HG03066 (cell line): ENCODE measurements around the gene SSU72.

Source experiments
- ATAC-seq: cut with Tn5 transposase; IDR thresholded peaks from one replicate; pipeline ENCODE4 v1.9.1; 2021; ENCODE audit warnings: low read depth; ENCODE audit not compliant: unreplicated experiment

The SSU72 gene

DNA sequence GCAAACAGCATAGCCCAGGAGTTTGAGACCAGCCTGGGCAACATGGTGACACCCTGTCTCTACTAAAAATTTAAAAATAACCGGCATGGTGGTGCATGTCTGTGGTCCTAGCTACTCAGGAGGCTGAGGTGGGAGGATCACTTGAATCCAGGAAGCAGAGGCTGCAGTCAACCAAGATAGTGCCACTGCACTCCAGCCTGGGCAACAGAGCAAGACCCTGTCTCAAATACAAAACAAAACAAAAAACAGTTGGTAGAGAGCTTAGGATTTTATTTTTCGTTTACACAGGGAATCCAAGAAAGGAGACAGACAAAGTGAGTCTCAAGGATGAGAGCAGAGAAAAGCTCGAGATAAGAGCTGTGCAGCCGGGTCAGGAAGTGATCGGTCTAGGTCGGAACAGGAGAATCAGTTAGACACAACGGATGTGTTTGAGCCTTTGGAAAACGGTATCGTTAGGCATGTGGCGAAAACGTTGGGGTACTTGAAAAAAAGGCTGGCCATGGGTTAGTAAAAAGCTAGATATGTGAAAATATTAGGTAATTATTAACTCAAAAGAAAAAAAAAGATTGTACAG lies 38.9 kb upstream of the SSU72 start:
- no peak for ATAC-seq

DNA sequence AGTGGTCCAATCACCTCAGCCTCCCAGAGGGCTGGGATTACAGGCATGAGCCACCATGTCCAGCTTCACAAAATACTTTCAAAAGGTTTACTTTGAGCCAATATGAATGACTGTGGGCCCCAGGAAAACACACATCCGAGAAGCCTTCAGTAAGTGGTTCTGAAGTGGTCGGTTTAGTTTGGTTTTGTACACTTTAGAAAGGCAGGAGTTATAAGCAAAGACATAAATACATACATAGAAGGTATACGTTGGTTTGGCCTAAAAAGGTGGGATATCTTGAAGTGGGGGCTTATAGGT lies 37.4 kb upstream of the SSU72 start:
- no peak for ATAC-seq

DNA sequence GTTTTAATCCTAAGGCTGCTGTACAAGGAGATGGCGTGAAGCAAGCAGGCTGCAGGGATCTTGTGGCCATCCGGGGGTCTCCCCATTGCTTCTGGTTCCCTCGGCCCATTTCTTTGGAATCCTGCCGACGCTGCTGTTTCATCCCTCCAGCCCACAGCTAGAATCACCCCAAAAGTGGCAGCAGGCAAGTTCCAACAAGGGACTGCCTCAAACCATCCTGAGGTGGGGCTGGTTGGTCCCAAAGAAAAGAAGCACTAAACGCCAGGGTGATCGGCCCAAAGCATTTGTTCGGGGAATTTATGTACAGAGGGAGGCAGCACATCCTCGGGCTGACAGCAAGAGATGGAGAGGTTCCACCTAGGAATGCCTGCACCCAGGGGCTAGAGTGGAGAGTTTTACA lies 36.1 kb upstream of the SSU72 start:
- no peak for ATAC-seq

DNA sequence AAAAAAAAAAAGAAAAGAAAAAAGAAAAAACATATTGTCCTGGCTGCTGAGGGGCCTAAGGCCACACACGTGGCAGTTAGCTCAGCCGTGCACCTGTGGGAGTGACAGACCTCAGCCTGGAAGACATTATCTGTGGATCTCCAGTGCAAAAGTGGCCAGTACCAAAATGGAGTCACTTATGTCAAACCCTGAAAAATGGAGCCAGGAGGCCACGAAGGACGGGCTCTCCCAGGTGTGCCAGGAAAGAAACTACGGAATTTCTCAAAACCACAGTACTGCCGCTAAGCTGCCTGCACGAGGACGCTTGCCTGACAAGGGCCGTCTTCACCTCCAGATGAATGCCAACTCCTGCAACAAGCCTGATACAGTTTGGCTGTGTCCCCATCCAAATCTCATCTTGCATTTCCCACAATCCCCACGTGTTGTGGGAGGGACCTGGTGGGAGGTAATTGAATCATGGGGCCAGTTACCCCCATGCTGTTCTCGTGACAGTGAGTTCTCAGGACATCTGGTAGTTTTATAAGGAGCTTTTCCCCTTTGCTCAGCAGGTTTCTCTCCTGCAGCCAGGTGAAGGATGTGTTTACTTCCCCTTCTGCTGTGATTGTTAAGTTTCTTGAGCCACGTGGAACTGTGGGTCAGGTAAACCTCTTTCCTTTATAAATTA lies 35.3 kb upstream of the SSU72 start:
- ATAC-seq: no peak

DNA sequence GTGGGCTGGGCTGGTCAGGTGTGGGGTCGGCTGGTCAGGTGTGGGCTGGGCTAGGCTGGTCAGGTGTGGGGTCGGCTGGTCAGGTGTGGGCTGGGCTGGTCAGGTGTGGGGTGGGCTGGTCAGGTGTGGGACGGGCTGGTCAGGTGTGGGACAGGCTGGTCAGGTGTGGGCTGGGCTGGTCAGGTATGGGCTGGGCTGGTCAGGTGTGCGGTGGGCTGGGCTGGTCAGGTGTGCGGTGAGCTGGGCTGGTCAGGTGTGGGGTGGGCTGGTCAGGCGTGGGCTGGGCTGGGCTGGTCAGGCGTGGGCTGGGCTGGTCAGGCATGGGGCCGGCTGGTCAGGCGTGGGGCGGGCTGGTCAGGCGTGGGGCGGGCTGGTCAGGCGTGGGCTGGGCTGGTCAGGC lies 31.6 kb upstream of the SSU72 start:
- no peak for ATAC-seq

DNA sequence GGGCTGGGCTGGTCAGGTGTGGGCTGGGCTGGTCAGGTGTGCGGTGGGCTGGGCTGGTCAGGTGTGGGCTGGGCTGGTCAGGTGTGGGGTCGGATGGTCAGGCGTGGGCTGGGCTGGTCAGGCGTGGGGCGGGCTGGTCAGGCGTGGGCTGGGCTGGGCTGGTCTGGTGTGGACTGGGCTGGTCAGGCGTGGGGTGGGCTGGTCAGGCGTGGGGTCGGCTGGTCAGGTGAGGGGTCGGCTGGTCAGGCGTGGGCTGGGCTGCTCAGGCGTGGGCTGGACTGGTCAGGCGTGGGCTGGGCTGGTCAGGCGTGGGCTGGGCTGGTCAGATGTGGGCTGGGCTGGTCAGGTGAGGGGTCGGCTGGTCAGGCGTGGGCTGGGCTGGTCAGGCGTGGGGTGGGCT lies 31.1 kb upstream of the SSU72 start:
- no peak for ATAC-seq

DNA sequence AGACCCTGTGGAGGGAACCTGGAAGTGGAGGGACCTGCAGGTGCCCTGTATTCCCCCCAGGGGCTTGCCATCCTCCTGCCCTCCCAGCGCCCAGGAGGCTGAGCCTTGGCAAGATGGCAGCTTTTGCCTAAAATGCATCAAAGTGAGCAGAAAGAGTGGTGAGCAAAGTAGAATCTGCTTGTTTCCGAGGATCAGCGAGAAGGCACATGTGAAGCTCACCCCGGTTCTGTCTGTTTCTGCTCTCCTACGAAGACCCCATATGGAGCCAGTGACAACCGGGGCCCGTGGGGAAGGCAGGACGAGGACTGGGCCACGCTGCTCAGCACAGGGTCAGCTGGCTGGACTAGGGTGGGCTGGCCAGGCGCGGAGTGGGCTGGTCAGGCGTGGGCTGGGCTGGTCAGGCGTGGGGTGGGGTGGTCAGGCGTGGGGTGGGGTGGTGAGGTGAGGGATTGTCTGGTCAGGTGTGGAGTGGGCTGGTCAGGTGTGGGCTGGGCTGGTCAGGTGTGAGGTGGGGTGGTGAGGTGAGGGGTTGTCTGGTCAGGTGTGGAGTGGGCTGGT lies 30.4 kb upstream of the SSU72 start:
- no peak for ATAC-seq

DNA sequence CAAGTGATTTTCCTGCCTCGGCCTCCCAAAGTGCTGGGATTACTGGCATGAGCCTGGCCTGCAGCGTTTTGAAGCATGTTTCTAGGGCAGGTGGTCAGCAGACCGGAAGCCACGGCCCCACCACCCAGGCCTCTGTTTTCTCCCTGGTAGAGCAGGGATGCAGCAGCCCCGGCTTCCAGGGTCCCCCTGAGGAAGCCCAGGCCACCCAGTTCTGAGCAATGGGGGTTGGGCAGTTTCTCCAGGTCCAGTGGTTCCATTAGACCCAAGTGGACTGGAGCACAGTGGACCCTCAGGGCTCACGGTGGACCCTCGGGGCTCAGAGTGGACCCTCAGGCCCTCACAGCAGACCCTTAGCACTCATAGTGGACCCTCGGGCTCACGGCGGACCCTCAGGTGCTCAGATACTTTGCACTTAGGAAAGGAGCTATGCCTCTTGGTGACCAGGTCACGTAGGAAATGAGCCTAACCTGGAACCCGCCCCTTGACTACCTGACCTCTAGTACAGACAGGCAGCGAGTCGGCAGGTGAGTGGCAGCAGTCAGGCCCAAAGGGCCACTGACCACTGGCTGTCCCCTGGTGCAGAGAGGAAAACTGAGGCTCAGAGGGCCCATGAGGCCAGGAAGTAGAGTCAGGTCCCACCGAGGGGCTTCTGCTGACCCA lies 29.8 kb upstream of the SSU72 start:
- ATAC-seq: no peak

DNA sequence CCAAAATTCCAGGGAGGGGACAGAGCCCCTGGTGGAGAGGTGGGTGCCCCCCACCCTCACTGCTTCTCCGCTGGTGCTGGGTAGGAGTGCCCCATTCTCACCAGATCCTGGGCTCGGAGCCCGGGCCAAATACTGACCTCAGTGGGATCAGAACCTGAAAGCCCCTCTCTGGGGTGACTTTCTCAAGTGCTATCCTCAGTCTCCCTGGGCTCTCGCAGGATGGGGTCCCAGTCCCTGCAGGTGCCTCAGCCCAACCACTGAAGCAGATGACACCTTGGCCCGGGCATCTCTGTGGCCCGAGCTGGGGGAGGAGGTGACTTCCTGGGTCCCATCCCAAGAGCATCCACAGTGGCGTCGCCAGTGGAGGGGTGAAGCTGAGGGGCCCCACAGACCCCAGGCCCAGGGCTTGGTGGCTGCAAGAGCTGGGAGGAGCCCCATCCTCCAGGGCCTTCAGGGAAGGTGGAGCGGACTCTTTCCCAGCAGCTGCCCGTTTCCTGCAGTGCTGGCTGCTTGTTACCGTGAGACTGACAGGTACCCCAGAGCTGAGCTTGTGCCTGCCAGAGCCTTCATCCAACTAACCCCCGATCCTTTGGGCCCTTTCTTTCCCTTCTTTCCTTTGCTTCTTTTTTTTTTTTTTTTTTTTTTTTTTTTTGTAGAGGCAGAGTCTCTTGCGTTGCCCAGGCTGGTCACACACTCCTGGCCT lies 29.2 kb upstream of the SSU72 start:
- ATAC-seq: no peak

DNA sequence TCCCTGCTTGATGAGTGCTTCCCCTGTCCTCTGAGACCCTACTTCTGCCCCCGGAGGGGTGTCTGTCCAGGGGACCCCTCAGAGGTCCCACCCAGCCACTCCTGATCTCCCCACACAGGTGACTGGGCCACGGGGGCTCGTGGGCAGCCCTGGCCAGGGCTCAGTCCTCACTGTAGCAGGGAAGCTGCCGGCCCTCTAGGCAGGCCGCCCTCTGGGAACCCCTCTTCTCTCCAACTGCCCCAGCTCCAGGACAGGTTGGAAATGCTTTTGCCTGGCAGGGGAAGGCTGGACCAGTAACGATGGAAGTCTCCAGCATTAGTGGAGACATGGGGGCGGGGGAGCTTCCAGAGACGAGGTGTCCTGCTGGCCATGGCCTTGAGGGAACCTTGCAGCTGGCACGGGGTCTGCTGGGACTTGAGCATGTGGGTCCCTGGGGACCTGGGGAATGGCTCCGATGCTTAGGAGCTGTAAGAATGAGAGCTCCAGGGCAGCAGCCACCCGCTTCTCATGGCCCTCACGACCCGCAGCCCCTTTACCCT lies 28.4 kb upstream of the SSU72 start:
- no peak for ATAC-seq

DNA sequence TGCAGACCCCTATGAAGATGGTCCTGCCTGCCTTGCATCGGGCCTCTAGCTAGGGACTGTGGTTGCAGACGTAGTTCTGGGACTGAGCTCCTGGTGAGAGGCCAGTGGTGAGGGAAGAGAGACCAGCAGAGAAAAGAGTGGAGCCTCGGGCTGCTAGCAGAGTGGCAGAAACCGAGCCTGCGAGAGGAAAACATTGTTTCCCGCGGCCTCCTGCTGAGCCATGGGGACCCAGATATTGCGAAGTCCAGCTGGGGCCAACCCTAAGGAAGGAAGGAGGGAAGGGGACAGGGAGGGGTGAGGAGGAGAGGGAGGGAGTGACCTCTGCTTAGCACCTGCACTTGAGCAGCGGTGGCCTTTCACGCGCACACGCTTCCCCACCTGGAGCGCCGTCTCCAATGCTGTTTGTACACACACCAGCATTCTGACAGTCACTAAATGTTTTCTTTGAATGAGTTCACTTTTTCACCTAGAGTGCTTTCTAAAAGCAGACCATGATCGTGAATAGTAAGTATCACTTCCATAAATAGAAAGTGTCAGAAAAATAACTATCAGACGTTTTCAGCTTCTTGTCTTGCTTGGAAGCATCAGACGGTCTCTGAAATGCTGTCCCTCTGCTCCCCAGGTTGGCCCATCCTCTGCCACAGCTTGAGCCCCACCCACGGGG lies 27.8 kb upstream of the SSU72 start:
- no peak for ATAC-seq

DNA sequence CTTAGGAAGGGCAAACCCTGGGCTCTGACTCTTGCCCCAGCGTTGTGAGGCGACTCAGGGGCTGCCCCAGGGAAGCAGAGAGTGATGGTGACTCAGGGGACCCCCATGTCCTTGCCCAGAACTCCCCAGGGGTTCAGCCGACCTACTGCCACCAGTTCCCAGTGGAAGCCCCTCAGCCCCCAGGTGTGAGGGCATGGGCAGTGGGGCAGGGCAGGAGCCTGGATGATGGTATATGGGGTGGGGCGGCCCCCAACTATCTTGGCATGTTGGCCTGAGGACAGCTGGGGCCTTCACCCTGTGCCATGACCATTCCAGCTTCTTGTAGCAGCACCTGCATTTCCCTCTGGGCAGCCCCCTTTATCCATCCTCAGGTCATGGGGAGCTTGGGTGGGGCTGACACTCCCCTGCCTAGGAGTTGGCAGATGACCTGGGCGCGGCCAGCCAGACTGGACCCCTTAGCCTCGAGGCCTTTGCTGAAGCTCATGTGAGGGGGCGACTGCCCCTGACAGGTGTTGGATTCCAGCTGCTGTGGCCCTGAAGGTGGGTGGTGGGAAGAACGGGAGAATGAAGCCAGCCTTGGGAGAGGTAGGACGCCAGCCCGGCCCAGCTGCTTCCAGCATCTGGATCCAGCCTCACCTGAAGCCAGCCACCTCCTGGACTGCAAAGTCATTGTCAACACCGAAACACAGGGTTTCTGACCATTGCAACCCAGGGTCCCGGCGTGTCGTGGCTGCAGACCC lies 27.1 kb upstream of the SSU72 start:
- ATAC-seq: no peak

DNA sequence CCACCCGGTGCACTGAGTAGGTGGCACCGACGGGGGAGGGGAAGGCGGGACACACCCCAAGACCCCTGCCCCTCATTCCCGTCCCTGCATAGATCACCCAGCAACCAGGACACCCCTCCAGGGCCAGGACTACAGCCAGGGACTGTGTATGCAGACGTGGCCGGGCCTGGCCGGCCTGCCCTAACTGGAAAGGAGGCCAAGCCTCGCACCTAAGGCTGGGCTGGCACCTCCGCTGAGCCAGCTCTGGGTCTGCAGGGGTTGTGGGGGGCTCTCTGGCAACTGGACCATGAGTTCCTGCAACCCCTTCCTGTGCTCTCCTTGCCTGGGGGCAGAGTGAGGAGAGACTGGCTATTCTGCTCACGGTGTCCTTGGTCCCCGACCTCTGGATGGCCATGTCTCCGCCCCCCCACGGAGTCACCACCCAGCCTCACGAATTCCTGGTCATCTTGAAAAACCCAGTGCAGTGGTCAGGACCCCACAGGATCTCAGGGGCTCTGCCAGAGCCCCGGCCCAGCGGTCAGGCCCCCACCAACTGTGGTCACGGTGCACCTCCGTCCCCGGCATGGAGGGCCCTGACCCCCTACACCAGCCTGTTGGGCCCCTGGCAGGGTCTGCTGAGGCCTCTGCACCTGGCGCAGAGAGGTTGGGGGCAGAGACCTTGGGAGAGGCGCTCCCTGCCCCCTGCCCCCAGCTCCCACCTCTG lies 26.3 kb upstream of the SSU72 start:
- ATAC-seq: no peak

DNA sequence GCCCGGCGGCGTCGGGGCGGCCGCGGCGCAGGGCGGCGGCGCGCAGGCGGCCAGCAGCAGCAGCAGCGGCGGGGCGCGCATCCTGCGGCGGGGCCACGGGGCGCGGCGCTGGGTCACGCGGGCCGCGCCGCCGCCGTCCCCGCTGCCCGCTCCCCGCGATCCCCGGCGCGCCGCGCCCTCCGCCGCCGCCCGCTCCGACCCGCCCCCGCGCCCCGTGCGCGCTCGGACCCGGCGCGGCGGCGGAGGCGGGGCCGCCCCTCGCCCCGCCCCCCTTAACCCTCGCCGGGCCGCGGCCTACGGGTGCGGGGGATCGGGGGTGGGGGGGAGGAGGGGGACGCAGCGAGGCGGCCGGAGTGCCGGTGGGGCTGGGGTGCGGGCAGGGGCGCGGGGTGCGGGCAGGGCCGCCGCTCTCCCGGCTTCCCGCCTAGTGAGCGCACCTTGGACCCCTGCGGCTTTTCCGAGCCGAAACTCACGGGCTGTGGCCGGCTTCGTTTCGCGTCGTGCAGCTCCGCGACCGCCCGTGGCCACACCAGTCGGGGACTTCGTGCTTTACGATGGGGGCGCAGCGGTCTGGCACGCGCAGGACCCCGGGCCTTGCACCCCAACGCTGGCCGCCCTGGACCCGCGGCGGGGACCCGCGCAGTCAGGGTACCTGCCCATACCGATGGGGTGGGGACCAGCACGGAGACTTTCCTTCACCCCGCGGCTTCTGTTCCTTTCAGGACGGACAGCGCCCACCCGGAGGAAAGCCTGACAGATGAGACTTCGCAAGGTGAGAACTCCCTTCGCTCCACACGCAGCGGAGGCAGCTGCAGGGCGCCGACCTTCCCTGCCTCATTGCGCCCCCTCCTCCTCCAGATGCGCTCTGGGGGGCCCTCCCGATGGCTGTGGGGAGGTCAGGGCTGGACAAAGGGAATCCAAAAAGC lies 25.5 kb upstream of the SSU72 start, which contains the start of gene FNDC10:
FNDC10 (minus strand) TSS at position 201 of the 926 bp plus-strand sequence; CDS start at position 81, 120 bp downstream.
- ATAC-seq: no peak

DNA sequence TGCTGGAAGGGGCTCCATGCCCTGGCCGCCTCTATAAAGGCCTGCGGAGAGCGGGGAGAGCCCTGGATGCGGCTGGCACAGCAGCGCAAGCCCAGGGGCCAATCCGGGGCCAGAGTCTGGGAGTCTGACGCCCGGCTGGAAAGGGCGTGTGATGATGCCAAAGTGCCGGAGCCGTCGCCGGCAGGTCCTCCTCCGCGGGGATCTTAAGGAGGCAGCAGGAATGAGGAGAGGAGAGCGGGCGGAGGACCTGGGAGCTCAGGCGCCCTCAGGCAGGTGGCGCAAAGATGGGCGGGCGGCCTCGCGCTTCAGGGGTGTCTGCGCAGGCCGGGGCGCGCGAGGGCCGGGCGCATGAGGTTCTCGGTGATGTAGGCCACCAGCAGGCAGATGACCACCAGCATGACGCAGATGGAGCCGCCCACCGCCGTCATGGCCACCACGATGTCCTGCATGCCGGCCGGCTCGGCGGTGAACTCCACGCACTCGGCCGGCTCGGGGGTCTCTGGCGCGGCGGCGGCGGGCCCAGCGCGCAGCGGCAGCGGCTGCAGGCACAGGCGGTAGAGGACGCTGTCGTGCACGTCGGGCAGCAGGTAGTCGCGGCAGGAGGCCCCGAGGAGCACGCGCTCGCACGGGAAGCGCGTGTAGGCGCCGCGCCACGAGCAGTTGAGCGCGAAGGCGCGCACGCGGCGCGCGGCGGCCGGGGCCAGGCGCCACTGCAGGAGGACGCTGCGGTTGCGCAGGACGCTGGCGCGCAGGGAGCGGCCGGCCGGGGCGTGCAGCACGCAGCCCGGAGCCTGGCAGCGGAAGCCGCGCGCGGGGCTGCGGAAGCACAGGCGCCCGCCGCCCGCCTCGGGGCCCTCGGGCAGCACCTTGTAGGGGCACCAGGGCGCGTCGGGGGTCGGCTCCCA lies 24.6 kb upstream of the SSU72 start:
- no peak for ATAC-seq

DNA sequence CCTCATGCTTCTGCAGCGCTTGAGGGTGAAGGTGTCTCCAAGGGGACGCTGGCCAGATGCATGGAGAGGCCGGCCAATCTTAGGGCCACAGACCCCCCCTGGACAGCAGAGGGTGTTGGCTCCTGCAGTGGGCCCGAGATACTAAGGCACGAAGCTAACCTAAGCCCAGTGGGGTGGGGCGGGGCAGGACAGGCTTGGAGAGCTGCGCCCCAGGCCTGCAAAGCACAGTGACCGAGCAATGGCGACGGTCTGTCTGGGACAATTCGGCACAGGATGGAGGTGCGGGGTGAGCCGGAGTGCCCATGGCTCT lies 24.0 kb upstream of the SSU72 start:
- no peak for ATAC-seq

DNA sequence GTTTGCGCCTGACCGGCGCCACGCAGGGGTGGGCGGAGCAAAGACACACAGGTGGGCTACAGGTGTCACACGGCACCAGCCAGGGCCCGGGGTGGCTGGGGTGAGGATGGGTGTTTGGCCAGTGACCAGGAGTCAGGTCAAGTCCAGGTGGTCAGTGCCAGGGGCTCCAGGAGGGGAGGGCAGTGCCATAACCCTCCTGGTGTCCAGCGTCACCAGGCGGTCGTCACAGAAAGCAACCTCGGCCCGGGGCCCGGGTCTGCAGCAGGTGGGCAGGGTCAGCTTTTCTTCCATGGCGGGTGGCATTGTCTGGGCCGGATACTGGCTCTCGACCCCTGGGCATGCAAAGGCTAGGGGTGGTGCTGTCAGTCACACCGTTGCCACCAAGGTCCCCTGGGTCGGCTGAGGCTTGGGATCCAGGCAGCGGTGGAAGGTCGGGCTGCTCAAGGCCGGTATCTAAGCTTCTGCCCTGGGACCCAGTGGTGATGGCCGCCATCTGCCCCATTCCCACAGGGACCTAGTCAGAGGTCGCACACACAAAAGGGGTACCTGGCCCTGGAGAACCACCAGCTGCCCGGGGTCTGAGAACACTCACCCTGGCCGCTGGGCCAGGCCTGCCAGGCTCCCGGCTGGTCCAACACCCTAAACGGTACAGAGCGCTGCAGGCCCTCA lies 23.5 kb upstream of the SSU72 start:
- no peak for ATAC-seq
